Measurements from ENCODE around the gene RUNX1.

RUNX1 gene

GRCh38 chr21:34764715-34765284 is 284.3 kb downstream of the RUNX1 start:
- no peak for TF ChIP-seq POLR2A (IDR thresholded peaks at IDR 0.05; ENCODE audit: low read depth, low read length)
- TF ChIP-seq POLR2AphosphoS5 (IDR thresholded peaks at IDR 0.05; ENCODE audit: low read depth, low read length) = no peak
- no peak for TF ChIP-seq TAF1 (IDR thresholded peaks at IDR 0.05; ENCODE audit: borderline replicate concordance, low read depth, low read length)
- DNase-seq (ENCODE audit: insufficient read length) = no peak
- FAIRE-seq = no peak

GRCh38 chr21:34762786-34763185 is 286.3 kb downstream of the RUNX1 start:
- no peak for TF ChIP-seq TAF1 (IDR thresholded peaks at IDR 0.05; ENCODE audit: borderline replicate concordance, low read depth, low read length)
- no peak for TF ChIP-seq POLR2AphosphoS5 (IDR thresholded peaks at IDR 0.05; ENCODE audit: low read depth, low read length)
- TF ChIP-seq POLR2A (IDR thresholded peaks at IDR 0.05; ENCODE audit: low read depth, low read length) = no peak
- FAIRE-seq (no peak), DNase-seq (ENCODE audit: insufficient read length) (no peak)

GRCh38 chr21:34761758-34762330 is 287.3 kb downstream of the RUNX1 start:
- TF ChIP-seq POLR2A (IDR thresholded peaks at IDR 0.05; ENCODE audit: low read depth, low read length) = no peak
- no peak for TF ChIP-seq TAF1 (IDR thresholded peaks at IDR 0.05; ENCODE audit: borderline replicate concordance, low read depth, low read length)
- no peak for TF ChIP-seq POLR2AphosphoS5 (IDR thresholded peaks at IDR 0.05; ENCODE audit: low read depth, low read length)
- FAIRE-seq = no peak
- no peak for DNase-seq (ENCODE audit: insufficient read length)

GRCh38 chr21:34754690-34755647 is 294.1 kb downstream of the RUNX1 start:
- TF ChIP-seq TAF1 (IDR thresholded peaks at IDR 0.05; ENCODE audit: borderline replicate concordance, low read depth, low read length) (no peak), POLR2A (IDR thresholded peaks at IDR 0.05; ENCODE audit: low read depth, low read length) (no peak), POLR2AphosphoS5 (IDR thresholded peaks at IDR 0.05; ENCODE audit: low read depth, low read length) (no peak)
- DNase-seq (ENCODE audit: insufficient read length) = no peak
- no peak for FAIRE-seq

DNA sequence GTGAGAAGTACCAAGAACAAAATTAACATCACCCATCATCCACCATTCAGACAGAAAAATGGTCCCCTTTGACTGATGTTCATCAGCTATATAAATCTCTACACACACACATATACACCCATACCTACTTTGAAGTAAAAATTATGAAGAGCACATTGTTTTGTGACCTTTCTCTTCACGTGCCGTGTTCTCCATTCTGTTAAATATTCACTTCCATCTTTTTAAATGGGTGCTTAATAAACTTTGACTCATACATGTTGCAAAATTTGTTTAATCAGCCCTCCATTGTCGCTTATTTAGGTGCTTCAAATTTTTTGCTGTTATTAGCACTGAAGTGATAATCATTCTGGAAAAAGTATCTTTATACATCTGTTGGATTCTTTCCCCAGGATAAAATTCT is 300.2 kb downstream of the RUNX1 start:
- FAIRE-seq = no peak
- no peak for TF ChIP-seq TAF1 (IDR thresholded peaks at IDR 0.05; ENCODE audit: borderline replicate concordance, low read depth, low read length)
- TF ChIP-seq POLR2AphosphoS5 (IDR thresholded peaks at IDR 0.05; ENCODE audit: low read depth, low read length) = no peak
- TF ChIP-seq POLR2A (IDR thresholded peaks at IDR 0.05; ENCODE audit: low read depth, low read length) = no peak
- no peak for DNase-seq (ENCODE audit: insufficient read length)

DNA sequence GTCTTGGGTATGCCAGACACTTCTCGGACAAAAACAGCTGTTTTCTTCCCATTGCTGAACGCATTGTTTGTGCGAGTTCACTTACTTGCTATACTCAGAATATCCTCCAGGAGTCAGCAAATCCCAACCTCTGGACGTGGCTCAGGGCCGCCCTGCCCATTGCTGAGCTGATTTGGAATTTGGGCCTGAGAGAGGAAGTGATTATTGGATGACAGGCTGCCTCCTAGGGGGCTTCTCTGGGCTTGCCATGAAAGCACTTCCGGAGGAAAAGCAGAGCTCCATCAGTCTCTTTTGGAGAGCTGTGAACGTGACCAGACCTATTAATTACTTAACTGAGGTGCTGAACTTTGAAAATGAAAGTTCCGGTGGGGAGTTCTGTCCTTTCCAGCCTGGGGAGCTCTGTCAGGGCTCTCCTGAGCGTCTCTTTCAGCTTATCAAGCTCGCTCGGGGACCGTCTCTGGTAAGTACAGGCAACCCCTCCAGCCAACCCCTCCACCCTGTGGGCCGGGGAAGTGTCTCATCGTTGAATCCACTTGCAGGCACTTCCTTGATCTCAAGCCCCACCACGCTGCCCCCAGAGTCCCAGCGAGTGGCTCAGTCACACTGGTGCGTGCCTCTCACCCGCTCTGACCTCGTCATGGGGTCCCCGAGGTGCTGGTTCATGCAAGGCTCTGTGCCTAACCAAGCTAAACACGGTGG is 303.4 kb downstream of the RUNX1 start:
- no peak for TF ChIP-seq POLR2A (IDR thresholded peaks at IDR 0.05; ENCODE audit: low read depth, low read length)
- DNase-seq (ENCODE audit: insufficient read length) (peak; percentile 46), FAIRE-seq (peak; percentile 97)

- FAIRE-seq (no peak), DNase-seq (ENCODE audit: insufficient read length) (no peak)
- TF ChIP-seq POLR2A (IDR thresholded peaks at IDR 0.05; ENCODE audit: low read depth, low read length) (no peak), POLR2AphosphoS5 (IDR thresholded peaks at IDR 0.05; ENCODE audit: low read depth, low read length) (no peak), TAF1 (IDR thresholded peaks at IDR 0.05; ENCODE audit: borderline replicate concordance, low read depth, low read length) (no peak)
Observed at GRCh38 chr21:34744801-34745200, 304.3 kb downstream of the RUNX1 start.

GRCh38 chr21:34743831-34744230 is 305.3 kb downstream of the RUNX1 start:
- FAIRE-seq (no peak), DNase-seq (ENCODE audit: insufficient read length) (no peak)
- TF ChIP-seq TAF1 (IDR thresholded peaks at IDR 0.05; ENCODE audit: borderline replicate concordance, low read depth, low read length) = no peak
- no peak for TF ChIP-seq POLR2AphosphoS5 (IDR thresholded peaks at IDR 0.05; ENCODE audit: low read depth, low read length)
- TF ChIP-seq POLR2A (IDR thresholded peaks at IDR 0.05; ENCODE audit: low read depth, low read length) = no peak

- no peak for FAIRE-seq
- TF ChIP-seq POLR2AphosphoS5 (IDR thresholded peaks at IDR 0.05; ENCODE audit: low read depth, low read length) (no peak), TAF1 (IDR thresholded peaks at IDR 0.05; ENCODE audit: borderline replicate concordance, low read depth, low read length) (no peak)
Observed at GRCh38 chr21:34743285-34743684, 305.8 kb downstream of the RUNX1 start.

DNA sequence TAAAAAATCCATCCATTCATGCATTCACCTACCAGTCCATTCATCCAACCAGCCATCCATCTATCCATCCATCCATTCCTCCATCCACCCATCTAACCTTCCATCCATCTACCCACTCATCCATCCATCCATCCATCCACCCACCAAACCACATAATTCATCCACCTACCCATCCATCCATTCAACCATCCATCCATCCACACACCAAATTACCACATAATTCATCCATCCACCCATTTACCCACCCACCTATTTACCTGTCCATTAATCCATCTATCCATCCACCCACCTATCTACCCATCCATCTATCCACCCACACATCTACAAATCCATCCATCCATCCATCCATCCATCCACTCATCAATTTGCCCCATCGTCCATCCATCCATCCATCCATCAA is 308.9 kb downstream of the RUNX1 start:
- no peak for DNase-seq (ENCODE audit: insufficient read length)
- TF ChIP-seq POLR2A (IDR thresholded peaks at IDR 0.05; ENCODE audit: low read depth, low read length) (no peak), POLR2AphosphoS5 (IDR thresholded peaks at IDR 0.05; ENCODE audit: low read depth, low read length) (no peak), TAF1 (IDR thresholded peaks at IDR 0.05; ENCODE audit: borderline replicate concordance, low read depth, low read length) (no peak)
- FAIRE-seq = no peak

More at GRCh38 chr21:34743285-34743684, 305.8 kb downstream of the RUNX1 start:
- DNase-seq (ENCODE audit: insufficient read length) = no peak
